GM12891 (cell line): Measurements from ENCODE around the gene NGB.

Experiments used
- PAX5 ChIP-seq: IDR thresholded peaks from 2 replicates; pipeline ENCODE4 v1.6.1; 2011; ENCODE audit warnings: low read length, moderate library complexity, mild to moderate bottlenecking; ENCODE audit not compliant: insufficient read depth, severe bottlenecking
- POLR2A ChIP-seq: IDR thresholded peaks from 2 replicates; pipeline ENCODE4 v1.6.1; 2011; ENCODE audit warnings: low read depth, low read length, control low read depth
- POLR2AphosphoS5 ChIP-seq: IDR thresholded peaks from 2 replicates; pipeline ENCODE4 v1.6.1; 2011; ENCODE audit warnings: low read depth, low read length, control low read depth
- POU2F2 ChIP-seq: IDR thresholded peaks from 2 replicates; pipeline ENCODE4 v1.6.1; 2011; ENCODE audit warnings: low read depth, mild to moderate bottlenecking, control low read depth, low read length, moderate library complexity
- SPI1 ChIP-seq: IDR thresholded peaks from 2 replicates; pipeline ENCODE4 v1.6.1; 2011; ENCODE audit warnings: low read depth, low read length, control low read depth
- TAF1 ChIP-seq: IDR thresholded peaks from 2 replicates; pipeline ENCODE4 v1.6.1; 2011; ENCODE audit warnings: low read depth, low read length, control low read depth

DNA sequence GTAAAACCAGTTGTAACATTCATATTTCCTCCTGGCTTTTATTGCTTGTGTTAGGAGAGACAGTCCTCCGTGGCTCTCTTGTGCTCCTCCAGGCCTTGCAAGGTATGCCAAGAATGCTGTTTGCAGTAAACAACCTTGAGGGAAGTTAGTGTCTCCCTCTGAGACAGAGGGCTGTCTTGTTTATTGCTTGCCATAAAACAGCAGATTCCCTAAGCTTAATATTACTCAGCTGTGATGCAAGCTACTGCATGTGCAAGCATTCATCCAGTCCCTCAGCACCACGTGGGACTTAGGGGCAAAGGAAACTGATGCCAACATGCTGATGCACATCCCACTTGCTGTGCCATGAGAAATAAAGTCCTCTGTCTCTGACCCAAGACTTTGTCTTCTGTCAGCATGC is 43.0 kb upstream of the NGB start:
- TF ChIP-seq POLR2AphosphoS5 (no peak), TAF1 (no peak), POLR2A (no peak), POU2F2 (no peak), PAX5 (no peak), SPI1 (no peak)
